ENCODE data around the gene RAD51B.

The RAD51B gene

DNA sequence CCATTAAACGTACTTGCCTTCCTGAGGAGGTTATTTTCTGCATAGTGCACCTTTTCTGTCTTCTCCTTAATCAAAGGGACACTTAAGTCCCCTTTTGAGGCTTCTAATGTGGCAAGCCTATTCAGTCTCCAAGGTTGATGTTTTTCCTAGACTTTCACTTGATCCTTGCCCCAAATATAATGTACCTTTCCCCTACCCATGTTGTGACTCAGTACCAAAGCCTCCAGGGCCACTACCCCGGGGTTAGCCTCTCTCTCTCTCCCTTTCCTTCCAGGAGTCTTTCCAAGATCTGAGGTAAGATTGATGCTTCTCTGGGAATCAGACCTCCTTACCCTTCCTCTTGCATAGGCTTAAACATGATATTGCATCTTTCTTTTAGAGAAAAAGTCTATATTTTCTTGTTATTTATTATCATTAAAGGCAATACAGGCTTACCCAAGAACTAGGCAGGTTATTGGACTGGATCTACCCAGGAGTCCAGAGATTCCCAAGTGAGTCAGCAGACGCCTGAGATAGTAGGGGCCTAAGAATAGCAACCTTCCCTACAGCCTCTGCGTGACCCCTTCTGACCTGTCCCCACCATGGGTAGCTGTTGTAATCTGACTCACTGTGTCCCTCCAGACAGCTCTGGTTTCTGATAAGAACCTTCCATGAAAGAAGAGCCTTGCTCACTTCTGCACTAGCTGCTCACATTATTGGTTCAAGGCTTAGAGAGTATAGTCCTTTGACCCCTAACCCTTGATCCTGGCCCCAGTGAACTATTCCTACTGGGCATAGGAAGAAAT lies 800.4 kb downstream of the RAD51B start:
- no peak for DNase-seq (ENCODE audit: low spot score)

DNA sequence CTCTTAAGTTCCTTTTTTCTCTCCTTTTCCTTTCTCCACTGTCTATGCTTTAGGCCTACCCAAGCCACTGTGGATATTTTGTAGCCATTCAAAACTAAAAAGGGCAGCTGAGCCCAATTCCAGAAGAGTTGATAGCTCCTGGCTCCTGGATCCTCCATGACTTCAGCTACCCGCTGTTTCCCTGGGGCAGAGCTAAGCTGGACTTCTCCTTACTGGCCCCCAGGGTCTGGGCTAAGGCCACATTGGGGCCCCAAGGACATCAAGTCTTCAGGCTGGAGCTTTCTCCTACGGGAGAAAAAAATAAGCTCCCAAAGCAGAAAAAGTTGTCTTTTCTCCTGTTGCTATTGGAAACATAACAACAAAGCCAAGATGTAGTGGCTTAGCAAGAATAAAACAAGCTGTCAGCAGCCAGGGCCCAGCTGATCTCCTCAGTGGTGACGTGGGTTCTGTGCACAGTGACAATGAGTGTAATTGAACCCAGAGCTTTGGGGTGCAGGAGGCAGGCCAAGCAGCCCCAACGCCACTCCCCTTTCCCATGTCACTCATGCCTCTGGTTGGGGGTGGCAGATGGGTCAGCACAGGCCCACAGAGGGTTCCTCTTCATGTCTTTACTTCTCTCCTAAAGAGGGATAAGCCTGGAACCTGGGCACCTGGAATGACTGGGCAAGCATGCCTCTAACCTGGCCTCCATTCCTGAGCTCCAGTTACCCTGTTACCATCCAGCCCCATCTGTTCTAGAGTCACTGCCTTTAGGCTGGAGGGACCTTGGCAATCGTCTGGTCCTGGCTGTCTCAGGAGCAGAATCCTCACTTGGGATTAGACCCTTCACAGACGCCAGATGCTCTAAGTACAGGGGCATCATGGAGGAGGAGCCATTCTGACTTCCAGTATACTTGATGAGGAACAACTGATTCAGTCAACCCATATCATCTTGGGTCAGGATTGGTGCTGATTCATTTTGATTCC lies 802.1 kb downstream of the RAD51B start:
- DNase-seq (ENCODE audit: low spot score): no peak

DNA sequence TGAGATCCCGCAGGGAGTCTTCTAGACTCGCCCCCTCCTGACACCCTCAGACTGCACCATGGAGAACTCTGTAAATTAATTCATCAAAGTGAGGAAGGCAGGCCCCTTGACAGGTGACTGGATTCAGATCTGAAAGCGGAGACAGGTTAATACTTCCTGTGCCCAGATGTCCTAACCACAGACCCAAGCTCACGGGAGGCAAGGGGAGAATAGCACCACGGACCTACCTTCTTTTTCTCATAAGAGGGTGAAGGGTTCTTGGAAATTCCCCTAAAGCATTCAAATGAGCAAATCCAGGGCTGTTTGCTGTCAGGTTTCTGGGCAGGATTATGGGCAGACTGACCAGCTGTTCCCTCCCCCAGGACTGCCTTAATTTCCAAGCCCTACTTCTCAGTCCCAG lies 803.3 kb downstream of the RAD51B start:
- no peak for DNase-seq (ENCODE audit: low spot score)

DNA sequence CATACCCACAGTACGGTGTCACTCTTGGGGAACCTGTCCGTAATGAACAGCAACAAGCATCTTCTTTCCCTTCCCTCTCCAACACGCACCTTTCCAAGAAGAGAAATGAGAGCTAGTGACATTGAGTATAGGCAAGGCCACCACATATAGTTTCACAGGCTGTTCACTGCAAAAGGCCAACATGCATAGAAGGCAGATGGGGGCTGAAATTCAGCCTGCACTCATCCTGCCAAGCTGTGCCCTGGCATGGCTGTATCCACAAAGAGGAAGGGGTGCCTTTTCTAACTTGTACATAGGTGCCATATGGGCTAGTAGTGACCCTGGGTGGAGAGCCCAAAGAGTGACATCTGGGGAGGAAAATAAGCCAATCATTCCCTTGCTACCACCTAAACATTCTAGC lies 803.7 kb downstream of the RAD51B start:
- DNase-seq (ENCODE audit: low spot score): no peak

DNA sequence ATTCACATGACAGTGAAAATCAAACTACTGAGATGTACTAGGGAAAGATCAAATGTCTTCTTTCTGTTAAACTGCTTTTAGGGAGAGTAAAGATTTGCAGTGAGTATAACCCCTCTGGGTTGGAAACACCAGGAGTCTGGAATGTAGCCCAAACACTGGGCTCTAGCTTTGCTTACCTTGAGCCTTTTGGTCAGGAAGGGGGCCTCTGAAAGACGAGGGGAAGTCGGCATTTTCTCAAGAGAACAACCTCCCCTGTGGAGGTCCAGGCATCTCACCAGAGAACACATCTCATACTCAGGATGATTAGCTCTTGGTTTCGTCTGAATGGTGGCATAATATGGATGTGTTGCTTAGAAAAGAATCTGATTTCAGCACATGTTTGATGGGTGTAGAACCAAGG lies 804.2 kb downstream of the RAD51B start:
- no peak for DNase-seq (ENCODE audit: low spot score)

DNA sequence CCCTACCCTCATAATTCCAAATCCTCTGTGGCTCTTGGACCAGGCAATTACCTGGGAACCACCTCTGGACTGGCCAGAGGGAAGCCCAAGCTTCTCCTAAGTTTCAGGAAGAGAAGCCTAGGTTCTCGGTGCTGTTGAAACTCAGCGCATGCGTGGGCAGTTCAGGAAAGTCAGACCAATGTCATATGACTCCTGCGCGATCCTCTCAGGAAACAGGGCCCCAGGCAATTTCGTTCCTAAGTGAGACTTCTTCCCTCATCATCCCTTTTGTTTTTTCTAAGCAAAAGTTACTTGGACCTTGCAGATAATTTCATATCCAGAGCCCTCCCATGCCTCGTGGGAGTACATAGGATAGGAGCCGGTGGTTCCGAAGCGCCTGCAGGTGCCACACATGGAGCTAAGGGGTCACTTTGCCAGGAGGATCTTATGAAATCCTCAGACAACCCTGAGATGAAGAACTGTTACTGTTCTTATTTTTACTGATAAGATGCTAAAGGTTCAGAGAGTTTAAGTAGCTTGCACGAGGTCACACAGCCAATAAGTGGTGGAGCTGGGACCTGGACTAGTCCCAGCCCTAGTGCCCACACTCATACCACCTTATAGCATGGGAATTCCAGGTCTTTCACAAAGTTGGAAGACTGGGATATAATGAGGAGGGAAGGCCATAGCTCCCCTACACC lies 805.1 kb downstream of the RAD51B start:
- no peak for DNase-seq (ENCODE audit: low spot score)

DNA sequence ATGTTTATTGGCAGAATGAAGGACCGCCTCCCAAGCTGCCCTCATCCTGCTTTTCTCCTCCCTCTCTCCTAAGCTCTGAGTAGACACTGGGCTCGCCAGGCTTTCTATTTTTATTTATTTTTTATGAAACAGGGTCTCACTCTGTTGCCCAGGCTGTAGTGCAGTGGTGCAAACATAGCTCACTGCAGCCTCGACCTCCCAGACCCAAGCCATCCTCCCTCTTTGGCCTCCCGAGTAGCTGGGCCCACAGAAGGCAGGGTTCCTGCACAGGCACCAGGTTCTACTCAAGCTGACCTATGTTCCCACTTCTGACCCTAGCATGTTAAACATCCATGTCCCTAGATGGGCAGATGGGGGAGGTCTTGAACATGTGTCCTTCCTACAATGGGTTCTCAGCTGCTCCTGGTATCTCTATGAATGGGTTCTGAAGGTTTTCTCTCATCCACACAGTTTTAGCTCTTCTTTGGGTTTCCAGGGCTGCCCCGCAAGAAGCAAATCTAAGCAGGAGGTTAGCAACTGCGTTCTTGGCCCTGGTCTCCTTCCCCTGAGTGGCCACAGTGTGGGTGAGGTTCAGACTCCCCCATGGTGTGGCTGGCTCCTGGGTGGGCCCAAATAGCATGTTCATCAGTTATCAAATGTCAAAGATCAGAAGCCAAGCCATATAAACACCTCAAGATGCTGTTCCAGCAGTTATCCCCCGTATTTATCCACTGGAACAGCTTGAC lies 805.9 kb downstream of the RAD51B start:
- DNase-seq (ENCODE audit: low spot score): no peak

DNA sequence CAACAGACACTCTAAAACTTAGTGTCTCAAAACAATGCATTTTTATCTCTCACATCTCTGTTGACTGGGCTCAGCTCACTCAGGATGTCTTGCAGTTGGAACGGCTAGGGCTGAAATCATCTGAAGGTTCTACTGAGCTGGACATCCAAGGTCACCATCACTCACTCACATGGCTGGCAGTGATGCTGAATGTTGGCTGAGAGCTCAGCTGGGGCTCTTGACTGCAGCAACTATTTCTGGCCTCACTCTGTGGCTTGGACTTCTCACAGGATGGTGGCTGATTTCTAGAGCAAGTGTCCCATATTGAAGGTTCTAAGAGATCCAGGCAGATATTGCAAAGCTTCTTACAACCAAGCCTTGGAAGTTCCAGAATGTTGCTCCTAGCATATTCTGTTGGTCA lies 806.8 kb downstream of the RAD51B start:
- DNase-seq (ENCODE audit: low spot score): no peak

DNA sequence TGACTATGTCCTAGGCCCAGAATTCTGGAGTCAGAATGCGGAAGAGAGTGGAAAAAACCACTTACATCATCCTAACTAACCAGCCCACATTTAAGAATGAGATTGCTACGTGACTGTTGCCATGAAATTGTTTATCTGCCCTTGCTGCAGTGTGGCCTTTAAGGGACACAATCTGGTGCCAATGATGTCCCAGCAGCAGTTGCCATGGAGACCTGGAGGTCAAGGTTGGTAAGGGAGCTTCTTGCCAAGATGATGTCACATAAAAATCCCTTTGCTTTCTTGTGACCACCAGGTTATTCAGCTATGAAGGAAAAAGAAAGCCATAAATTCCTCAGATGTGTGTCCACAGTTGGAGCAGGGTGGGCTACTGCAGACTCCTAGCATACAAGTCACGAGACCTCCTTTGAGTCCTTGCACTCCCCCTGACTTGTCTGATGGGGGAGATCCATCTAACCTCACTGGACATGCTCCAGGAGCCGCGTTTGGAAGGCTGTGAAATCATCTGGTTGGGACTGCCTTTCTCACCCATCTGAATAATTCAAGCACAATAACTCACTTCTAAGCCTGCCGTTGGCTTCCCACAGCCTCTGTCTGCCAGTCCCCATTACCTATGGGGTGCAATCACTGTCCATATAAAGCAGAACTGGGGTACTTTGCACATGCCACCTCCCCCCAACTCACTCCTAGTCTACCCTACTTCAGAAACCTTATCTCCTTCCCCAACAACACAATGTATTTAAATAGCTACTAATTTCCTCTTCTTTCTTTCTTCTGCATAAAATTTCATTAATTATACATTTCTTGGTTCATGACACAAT lies 807.7 kb downstream of the RAD51B start:
- no peak for DNase-seq (ENCODE audit: low spot score)

DNA sequence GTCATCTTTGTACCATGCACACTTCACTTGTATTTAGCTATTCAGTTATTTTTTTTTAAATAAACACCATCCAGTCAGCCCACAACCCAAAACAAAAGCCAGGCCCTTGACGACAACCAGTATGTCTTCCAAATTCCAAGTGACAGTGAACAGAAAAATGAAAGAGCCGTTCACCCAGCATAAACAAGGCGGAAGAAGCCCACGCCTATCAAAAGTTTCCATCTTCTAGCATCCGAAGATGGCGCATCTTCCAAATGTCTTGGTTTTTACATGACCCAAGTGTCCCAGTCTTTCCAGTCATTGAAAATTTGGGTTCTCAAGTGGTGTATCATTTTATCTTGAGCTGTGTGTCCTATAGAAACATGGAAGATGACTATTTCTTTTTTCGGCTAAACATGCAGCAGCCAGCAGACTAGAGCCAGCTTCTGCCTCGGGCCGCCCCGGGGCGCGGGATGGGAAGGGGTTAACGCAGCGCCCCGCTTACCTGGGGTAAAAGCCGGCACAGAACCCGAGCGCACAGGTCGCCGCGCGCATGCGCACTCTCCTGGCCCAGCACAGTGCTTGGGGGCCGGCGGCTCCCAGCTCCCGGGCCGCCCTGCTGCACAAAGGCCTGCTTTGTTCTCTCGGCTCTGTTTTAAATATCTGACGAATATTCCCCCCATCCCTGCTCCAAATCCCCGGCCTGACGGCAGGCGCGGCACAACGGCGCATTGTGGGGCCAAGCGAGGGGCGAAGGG lies 808.5 kb downstream of the RAD51B start:
- peak; percentile 87 for DNase-seq (ENCODE audit: low spot score)

DNA sequence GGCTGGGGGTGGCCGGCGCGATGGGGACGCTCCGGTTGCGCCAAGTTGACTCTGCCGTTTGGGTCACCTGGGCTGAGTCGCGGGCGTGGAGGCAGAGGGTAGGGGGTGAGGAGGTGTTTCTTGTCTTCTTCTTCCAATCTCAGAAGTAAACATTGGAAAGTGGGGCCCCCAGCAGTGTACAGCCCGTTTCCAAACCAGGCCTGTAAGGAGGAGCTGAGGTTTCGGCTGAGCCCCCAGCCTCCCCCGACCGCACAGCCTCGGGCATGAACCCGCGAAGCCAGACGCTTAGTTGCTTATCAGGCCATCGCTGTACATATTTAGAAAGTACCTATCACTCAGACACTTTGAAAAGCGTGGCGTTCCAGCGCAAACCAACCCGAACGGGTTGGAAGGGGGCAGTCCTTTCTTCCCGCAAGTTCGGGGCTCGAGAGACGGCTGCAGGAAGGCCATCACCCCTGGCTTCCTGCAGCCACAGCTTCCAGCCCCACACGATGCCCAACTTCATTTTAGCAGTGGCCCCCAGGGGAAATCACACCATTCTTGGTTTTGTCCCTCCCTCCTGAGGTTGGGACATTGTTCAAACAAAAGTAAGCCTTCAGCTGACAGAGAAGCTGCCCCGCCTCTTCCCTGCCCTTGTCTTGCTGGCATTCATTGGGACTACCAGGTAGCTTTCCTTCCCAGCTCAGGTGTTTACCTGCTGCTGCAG lies 809.2 kb downstream of the RAD51B start:
- no peak for DNase-seq (ENCODE audit: low spot score)

DNA sequence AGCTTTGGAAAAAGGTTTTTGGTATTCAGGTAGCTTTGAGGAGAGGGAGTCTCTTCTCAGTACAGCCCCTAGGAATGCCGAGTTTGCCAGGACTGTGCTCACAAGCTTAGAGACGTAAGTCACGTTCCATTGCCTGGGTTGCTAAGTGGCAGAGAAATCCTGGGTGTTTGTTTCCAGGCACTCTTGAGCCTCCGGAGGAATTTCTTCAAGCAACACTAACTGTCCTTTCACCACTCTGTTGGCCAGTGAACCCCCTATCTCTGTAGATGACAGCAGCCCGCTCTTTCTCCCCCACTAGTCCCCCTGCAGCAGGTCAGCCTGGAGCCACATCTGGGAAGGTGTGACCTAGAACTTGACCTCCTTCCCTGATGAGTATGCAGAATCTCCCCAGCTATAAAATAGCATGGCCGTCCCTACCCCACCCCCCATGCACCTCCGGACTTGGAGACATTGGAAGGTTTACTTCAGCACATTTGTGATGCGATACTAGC lies 810.5 kb downstream of the RAD51B start:
- no peak for DNase-seq (ENCODE audit: low spot score)

DNA sequence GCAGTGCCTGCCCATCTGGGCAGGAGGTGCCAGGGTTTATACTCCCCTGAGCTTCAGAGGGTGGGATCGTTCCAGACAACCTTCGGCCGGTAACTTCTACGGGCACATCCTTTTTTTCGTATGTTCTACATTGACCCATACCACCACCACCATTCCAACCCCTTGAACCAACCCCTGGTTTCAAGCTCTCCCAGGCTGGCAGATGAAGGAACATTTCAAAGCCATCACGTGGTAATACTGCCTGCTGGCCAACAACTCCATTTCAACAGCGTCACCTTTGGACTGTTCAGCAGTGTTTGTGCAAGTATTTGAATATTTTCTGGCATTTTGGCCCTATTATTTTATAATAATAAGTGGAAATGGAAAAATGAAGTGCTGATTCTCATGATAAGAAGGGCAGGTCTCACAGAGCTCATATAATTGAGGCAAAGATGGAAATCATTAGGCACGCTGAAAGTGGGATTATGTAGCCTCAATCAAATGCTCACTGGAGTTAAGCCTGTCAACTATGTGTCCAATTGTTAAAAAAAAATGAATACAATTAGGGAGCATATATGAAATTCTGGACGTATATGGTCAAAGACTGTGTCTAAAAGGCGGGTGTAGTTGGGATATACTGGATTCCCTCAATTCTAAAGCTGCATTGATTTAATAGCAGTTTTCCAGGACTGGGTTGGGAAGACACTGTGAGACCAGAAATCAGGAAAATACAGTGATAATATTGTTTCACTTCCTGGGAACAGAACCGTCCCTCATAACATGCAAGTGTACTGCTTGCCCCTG lies 811.2 kb downstream of the RAD51B start:
- no peak for DNase-seq (ENCODE audit: low spot score)

DNA sequence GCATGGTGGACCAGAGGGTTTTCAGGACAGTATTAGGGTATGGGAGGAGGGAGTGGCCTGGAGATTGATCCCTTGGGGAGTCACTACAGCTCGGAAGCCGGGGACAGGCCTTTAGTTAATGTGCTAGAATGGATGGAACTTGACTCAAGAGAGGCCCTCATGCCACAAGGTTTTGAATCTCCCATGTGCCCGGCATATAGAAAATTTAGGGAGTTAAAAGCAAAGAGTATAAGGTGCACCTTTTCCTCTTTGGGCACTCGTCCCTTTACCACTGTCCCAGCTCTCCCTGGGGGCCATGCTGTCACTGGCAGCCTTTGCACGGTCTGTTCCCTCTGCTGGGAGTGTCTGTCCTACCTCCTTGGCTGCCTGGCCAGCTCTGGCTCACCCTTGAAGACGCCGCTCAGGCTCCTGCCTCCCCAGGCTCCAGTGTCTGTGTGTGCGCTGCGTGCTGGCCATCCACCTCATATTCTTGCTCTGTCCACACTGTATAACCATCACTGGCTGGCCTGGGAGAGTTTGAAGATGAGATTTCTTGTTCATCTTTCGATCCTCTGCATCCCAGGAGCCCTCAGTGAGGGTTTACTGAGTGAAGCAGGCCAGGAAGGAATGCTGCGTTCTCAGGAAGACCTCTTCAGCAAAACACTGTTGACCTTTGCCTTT lies 811.9 kb downstream of the RAD51B start:
- DNase-seq (ENCODE audit: low spot score): no peak

DNA sequence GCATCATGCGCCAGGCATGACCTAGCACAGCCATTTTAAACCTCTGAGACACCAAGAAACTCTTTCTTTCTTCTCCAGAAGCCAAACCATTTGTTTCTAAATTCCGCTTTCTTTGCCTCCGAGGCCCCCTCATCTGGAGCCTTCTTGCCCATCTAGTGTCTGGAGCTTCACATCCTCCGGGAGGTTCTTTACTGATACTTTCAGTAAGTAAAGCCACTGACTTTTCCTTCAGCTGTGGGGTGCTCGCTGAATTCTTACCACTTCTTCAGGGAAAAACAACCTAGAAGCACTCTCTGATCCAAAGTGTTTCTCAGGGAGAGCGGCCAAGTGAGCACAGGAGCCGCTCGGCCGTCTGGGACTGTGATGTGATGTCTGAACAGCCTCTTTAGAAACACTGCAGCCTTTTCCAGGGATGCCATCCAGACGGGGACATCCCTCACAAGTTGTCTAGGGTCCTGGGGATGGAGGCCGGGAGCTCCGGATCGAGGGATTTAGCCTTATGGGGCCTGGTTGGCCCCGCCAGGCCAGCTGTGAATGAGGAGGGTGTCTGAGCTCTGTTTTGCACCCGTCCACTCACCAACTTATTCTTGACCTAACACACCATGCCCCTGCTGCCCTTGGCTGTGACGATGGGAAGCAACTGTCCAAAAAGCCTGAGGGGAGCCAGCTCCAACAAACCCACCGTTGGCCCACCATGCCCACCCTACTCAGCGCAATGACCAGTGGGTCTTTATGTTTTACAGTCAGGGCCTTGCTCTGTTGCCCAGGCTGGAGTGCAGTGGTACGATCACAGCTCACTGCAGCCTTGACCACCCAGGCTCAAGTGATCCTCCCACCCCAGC lies 812.7 kb downstream of the RAD51B start:
- DNase-seq (ENCODE audit: low spot score): no peak

DNA sequence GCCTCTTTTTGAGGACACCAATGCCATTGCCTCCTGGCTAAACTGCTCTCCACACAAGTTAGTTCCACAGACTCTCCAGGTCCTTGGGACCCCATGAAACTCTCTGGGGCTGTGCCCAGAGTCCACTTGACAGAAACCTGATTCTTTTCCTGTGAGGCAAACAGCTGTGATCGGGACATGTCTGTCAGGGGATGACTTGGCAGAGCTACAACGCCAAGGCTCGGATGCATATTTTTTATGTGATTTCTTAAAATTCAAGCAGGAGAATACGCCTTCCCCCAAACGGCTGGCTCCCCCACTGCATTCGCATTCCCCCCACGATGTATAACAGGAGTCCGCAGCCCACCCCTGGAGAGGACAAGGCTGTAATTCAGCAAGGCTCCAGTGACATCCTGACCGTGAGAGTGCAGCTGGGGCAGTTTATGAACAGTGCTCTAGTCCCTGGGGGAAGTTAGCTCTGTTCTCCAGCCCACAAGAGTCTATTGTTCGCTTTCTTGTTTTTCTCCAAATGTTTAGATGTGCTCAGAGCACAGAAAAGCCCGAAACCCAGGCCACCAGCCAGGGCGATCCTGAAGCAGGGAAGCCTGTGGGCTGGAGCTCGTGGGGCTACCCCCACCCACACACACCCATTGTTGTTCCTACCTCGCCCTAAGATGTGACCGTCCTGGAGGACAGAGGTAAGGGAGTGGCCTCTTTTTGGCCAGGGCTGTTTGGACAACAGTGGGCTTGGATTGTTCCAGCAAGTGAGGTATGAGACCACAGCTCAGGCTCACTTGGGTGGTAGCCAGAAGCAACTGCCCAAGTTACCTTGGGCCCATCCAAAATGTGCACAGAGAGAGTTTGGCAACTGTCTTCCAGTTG lies 813.8 kb downstream of the RAD51B start:
- DNase-seq (ENCODE audit: low spot score): peak; percentile 96

Data from globus pallidus (tissue), 1 donor.